Tibial nerve (tissue), 4 donors: ENCODE results near the gene TIMM13.

ENCODE experiments used
- EP300 ChIP-seq, 2 donors: sonication (generic); formaldehyde crosslinking; IDR thresholded peaks; one replicate each; pipeline ENCODE4 v1.6.1; 2017; ENCODE audit warnings: antibody characterized with exemption in 2 of 2, mild to moderate bottlenecking in 1 of 2
- POLR2A ChIP-seq, 2 donors: fragments of 450-650 bp; IDR thresholded peaks; one replicate each; pipeline ENCODE4 v1.6.1; 2017; ENCODE audit warnings: antibody characterized with exemption in 2 of 2, mild to moderate bottlenecking in 2 of 2, moderate library complexity in 2 of 2
- TF ChIP-seq, protein P1 (sequence below), 5 experiments: fragments of 200-600 bp in 3 of 5; fragments of 450-650 bp in 2 of 5; sonication (generic) in 3 of 5; IDR thresholded peaks; one replicate each; pipeline ENCODE4 v1.5.1; 2016 to 2019; ENCODE audit warnings: antibody characterized with exemption in 5 of 5, mild to moderate bottlenecking in 3 of 5, moderate library complexity in 2 of 5

GRCh38 chr19:2376784-2377519 lies 50.4 kb downstream of the TIMM13 start:
- TF ChIP-seq, protein P1, sequence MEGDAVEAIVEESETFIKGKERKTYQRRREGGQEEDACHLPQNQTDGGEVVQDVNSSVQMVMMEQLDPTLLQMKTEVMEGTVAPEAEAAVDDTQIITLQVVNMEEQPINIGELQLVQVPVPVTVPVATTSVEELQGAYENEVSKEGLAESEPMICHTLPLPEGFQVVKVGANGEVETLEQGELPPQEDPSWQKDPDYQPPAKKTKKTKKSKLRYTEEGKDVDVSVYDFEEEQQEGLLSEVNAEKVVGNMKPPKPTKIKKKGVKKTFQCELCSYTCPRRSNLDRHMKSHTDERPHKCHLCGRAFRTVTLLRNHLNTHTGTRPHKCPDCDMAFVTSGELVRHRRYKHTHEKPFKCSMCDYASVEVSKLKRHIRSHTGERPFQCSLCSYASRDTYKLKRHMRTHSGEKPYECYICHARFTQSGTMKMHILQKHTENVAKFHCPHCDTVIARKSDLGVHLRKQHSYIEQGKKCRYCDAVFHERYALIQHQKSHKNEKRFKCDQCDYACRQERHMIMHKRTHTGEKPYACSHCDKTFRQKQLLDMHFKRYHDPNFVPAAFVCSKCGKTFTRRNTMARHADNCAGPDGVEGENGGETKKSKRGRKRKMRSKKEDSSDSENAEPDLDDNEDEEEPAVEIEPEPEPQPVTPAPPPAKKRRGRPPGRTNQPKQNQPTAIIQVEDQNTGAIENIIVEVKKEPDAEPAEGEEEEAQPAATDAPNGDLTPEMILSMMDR (IDR thresholded peaks at IDR 0.05), result no peak
- TF ChIP-seq POLR2A (IDR thresholded peaks at IDR 0.05) (no peak), EP300 (IDR thresholded peaks at IDR 0.05) (no peak)
